Activated T-helper 9 cell treated with anti-CD3 and anti-CD28 coated beads, Interleukin-2, amount 50 U/mL, for 16 hours (primary cell): ENCODE measurements around the gene PLEKHG4B.
"Not testable (repeated sequence)": the region's sequence is repeated elsewhere in the genome, so short reads cannot be mapped to it uniquely, and the experiment has no call there.

Experiments
- DNase-seq: peaks from one replicate; pipeline ENCODE4 v3.0.0-alpha.2; 2020; ENCODE audit warnings: low read depth

Gene PLEKHG4B, protein sequence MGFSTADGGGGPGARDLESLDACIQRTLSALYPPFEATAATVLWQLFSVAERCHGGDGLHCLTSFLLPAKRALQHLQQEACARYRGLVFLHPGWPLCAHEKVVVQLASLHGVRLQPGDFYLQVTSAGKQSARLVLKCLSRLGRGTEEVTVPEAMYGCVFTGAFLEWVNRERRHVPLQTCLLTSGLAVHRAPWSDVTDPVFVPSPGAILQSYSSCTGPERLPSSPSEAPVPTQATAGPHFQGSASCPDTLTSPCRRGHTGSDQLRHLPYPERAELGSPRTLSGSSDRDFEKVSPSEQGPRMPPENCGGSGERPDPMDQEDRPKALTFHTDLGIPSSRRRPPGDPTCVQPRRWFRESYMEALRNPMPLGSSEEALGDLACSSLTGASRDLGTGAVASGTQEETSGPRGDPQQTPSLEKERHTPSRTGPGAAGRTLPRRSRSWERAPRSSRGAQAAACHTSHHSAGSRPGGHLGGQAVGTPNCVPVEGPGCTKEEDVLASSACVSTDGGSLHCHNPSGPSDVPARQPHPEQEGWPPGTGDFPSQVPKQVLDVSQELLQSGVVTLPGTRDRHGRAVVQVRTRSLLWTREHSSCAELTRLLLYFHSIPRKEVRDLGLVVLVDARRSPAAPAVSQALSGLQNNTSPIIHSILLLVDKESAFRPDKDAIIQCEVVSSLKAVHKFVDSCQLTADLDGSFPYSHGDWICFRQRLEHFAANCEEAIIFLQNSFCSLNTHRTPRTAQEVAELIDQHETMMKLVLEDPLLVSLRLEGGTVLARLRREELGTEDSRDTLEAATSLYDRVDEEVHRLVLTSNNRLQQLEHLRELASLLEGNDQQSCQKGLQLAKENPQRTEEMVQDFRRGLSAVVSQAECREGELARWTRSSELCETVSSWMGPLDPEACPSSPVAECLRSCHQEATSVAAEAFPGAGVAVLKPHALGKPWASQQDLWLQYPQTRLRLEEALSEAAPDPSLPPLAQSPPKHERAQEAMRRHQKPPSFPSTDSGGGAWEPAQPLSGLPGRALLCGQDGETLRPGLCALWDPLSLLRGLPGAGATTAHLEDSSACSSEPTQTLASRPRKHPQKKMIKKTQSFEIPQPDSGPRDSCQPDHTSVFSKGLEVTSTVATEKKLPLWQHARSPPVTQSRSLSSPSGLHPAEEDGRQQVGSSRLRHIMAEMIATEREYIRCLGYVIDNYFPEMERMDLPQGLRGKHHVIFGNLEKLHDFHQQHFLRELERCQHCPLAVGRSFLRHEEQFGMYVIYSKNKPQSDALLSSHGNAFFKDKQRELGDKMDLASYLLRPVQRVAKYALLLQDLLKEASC (N-terminal part only)

DNA sequence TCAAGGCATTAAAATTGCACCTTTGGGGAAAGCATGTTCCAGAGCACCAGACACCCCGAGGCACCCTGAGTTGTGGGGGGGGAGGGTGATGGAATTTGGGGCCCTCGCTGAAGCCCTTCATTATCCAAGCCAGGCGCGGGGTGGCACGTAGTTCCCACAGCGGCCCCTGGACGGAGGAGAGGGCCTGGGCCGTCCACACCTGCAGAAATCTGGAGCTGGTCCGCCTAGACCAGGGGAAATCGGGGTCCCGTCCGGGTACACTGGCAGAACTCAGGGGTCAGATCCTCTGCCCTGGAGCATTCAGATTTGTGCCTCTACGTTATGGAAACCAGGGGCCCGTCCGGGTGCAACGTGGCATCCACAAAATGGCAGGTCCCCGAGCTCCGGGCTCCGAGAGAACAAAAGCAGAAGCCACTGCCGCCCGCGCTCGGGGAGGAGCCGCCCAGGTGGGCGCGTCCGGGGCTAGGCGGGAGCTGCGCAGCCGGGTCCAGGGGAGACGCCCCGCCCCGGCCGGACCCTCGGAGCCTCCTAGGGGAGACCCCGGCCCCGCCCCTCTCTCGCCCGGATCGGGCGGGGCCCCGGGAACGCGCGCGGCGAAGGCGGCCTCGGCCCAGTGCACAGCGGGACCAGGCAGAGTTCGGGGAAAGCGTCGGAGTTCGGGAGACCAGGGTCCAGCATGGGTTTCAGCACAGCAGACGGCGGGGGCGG, at the start of gene PLEKHG4B:
PLEKHG4B (plus strand) TSS at position 613 of the 708 bp plus-strand sequence; CDS start at position 677, 64 bp downstream.
- DNase-seq = no peak

DNA sequence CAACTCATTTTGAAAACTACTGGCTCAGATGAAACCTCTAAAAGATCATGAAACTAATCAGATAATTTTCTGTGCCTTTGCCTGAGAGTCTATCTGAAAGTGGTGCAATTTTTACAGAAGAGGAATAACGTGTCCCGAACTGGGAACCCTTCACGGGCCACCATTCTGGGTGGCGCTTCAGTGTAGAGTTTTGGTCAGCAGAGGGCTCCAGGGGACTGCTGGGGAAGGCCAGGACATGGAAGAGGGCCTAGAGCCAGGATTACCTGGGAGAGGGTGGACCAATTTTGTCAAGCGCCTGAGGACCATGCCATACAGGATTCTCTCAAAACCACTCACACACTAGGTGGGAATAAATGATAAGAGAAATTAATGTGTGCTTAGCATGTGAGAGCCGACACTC, 49.7 kb upstream of the PLEKHG4B start:
- no peak for DNase-seq

DNA sequence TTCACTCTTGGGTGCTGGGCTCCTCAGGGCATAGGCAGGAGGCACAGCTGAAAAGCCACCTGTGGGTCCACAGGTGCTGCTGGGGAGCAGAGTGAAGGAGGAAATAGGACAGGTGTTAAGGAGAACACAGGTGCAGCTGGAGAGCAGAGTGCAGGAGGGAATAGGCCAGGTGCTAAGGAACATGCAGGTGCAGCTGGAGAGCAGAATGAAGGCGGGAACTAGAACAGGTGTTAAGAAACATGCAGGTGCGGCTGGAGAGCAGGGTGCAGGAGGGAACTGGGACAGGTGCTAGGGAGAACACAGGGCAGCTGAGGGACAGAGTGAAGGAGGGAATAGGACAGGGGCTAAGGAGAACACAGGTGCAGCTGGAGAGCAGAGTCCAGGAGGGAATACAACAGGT, 43.8 kb upstream of the PLEKHG4B start:
- DNase-seq = no peak

DNA sequence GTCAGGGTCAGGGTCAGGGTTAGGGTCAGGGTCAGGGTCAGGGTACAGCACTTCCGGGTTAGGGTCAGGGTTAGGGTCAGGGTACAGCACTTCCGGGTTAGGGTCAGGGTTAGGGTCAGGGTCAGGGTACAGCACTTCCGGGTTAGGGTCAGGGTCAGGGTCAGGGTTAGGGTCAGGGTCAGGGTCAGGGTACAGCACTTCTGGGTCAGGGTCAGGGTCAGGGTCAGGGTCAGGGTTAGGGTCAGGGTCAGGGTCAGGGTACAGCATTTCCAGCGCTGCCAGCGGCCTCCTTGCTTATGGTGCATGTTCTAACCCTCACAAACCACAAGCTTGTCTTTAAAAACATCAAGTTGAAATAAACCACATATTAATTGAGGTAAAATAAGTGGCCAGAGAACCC, 42.4 kb upstream of the PLEKHG4B start:
- DNase-seq = not testable (repeated sequence)

DNA sequence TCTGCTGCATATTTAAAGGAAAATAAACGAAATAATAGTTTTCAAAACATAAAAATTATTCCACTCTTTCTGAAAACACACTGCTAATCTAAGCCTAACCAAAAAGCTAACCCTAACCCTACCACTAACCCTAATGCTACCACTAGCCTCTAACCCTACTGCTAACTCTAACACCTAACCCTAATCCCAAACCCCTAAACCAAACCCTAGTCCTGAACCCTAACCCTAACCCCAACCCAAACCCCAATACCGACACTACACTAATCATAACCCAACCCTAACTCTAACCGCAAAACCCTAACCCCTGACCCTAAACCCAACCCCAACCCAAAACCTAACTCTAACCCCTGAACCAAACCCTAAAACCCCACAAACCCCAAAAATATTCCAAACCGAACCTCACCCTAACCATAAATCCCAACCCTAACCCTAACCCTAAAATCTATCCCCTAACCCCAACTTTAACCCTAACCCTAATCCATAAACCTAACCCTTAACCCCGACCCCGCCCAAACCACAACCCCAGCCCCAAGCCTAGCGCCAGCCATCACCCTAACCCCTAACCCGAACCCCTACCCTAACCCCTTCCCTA, 41.9 kb upstream of the PLEKHG4B start:
- no peak for DNase-seq

DNA sequence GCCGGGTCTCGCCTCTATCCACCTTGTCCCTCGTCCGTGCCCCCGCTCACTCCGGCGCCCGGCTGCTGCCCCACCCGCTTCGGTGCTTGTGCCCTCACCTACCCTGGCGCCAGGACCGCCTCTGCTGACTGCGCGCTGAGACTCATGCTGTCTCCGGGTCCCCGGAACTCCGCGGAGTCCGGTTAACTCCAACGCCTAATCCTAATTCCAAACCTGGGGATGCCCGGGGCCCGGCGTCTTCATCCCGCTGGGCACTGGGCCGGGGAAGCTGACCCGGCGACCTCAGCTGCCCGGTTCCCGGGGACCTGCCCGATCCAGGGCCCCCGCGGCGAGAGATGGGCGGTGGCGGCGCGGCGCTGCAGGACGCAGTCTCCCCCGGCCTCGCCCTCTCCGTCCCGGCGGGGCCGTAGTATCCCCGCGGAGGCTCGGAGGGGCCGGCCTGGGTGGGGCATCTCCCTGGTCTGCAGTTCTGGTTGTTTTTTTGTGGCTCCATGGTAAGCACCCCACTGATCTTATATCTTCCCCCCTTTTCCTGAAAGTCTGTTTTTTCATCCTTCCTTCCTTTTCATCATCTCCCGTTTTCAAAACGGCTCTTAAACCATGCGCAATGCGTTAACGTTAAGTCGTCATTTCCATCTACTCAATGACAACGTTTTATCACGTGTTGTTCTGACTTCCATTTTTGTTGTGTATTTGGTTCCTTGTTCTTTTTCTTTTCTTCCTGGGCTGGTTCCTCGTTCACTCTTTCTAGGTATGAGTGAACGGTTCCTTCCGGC, 41.1 kb upstream of the PLEKHG4B start:
- DNase-seq = no peak

DNA sequence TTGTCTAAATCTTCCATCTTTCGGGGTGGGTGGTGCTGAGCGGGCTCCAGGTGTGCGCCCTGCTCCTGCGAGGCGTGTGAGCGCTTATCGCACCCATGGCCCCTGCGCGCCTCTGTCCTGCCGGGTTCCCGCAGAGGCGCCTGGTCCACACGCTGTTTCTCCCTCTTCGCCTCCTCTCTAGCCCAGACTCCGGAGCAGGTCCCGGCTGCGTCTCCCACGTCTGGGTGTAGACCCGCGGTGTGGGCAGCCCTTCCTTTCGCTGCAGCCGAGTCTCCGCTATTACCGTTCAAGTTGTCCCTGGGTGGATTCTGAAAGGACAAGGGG, 40.5 kb upstream of the PLEKHG4B start:
- no peak for DNase-seq

DNA sequence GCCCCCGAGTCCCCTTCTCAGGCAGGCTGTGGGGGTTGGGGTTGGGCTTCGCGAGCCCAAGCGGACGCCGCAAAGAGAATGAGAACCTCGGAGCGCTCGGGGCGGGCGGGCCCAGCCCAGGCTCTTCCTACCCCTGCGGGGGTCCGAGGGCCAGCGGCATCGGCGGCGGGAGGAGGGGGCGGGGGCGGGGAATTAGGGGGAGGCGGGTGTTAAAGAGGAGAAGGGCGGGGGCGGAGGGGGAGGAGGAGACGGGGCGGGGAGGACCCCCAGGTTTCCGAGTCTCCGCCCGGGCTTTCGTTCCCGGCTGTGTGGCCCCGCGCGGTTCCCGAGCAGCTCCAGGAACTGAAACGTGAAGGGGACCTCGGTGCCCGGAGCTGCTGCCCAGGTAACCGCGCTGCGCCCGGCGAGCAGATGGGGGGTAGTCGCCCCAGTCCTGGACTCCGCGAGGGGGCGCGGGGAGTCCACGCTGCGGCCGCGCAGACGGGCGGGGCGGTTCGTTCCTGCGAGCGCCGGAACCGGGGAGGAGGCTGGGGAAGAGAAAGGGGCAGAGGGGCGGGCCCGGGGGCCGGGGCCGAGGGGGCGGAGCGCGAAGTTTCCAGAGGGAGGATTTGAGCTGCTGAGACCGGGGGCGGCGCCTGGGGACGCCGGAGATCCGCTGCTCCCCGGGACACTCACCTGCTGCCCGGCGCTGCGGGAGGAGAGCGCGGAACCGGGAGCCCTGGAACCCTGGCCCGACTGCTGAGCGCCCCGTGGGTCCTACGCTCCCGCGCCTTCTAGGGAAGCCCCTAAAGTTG, 38.4 kb upstream of the PLEKHG4B start:
- peak; percentile 17 for DNase-seq

DNA sequence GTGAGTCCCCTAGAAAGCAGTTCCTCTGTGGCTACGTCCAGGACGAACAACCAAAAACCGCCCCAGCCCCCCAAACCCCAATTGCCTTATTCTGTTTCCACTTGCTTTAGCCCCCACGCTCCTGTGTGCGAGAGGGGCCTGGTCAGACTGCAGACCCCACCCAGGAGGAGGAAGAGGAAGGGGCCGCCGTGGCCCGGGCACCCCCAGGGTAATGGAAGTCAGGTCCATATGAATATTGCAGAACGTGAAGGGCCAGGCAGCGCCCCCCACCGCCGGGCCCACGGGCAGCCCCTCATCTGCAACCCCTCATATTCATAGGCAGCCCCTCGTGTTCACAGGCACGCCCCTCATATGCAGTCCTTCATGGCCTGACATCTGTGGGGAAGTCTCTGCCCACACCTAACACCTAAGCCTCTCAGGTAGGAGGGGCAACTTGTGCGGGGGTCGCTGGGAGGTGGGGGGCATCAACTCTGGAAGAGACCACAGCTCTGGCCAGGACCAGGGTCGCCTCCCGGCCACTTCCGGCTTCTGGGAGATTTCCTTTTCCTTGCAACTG, 37.7 kb upstream of the PLEKHG4B start:
- no peak for DNase-seq

DNA sequence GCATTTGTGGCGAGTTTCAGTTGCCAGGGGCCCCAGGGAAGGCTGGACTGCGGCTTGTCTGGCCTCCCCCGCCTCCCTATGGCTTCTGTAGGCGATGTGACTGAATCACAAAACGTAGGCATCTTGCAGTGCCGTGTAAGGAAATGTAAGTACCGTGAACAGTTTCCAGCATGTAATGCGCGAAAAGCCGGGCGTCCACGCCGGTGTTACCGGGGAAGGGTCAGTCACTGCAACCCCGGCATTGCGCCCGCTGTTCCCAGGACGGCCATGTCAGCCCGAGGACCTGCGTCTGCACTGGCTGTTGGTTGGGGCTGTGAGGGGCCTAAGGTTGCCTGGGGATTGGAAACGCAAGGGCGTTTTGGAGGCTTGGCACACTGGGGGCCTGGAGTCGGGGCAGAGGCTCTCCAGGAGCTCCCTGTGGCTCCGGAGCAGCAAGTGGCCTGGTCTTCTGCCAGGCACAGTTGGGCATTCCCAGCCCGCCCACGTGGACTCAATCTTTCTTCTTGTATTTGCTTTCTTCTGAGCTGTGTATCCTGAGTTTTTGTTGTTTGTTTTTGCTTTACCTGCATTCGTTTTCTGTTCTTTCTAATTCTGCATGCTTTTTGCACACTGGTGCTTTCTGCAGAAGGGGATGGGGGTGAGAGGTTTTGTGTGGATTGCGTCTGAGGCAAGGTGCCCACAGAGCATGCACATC, 36.9 kb upstream of the PLEKHG4B start:
- no peak for DNase-seq

DNA sequence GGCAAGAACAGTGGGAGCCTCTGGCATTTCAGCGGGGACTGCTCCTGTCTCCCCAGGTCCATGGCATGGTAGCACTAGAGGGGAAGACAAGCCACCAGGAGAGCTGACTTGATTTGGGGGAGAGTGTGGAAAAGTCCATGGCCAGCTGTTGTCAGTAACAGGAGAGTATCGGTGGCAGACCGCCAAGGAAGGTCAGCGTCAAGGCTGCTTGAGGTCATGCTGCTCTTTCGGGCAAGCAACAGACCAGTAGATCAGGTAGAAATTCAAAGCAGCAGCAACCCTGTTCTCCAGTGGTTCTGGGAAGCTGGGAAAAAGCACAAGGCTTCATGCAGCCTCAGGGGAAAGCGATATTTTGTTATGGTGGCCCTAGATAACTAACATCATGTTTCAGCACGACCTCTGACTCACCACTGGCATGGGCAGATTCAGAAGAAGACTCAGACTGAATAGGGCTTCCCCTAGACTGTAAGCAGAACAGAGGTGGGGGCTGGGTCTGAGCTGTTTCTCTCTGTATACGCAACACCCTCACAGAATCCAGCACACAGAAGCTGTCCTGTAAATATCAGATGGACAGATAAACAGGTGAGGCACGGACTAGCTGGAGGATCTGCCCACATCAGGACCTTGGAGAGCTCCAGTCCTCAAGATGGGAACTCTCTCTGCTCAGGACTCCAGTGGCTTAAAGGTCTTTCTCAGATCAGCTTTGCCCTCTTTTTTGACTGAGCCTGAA, 35.2 kb upstream of the PLEKHG4B start:
- no peak for DNase-seq

DNA sequence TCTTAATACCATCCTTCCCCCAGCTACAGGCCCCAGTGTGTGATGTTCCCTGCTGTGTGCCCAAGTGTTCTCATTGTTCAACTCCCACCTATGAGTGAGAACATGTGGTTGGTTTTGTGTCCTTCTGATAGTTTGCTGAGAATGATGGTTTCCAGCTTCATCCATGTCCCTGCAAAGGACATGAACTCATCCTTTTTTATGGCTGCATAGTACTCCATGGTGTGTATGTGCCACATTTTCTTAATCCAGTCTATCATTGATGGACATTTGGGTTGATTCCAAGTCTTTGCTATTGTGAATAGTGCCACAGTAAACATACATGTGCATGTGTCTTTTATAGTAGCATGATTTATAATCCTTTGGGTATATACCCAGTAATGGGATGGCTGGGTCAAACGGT, 31.7 kb upstream of the PLEKHG4B start:
- not testable (repeated sequence) for DNase-seq

DNA sequence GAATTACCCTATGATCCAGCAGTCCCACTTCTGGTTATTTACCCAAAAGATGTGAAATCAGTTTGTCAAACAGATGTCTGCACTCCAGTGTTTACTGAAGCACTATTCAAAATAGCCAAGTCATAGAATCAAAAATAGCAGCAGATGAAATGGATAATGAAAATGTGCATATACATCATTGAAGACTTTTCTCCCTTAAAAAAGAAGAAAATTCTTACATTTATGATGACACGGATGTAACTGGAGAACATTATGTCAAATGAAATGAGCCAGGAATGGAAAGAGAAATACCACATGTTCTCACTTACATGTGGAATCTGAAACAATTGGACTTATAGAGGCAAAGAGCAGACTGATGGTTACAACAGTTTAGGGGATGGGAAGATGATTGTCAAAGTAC, 21.5 kb upstream of the PLEKHG4B start:
- no peak for DNase-seq

DNA sequence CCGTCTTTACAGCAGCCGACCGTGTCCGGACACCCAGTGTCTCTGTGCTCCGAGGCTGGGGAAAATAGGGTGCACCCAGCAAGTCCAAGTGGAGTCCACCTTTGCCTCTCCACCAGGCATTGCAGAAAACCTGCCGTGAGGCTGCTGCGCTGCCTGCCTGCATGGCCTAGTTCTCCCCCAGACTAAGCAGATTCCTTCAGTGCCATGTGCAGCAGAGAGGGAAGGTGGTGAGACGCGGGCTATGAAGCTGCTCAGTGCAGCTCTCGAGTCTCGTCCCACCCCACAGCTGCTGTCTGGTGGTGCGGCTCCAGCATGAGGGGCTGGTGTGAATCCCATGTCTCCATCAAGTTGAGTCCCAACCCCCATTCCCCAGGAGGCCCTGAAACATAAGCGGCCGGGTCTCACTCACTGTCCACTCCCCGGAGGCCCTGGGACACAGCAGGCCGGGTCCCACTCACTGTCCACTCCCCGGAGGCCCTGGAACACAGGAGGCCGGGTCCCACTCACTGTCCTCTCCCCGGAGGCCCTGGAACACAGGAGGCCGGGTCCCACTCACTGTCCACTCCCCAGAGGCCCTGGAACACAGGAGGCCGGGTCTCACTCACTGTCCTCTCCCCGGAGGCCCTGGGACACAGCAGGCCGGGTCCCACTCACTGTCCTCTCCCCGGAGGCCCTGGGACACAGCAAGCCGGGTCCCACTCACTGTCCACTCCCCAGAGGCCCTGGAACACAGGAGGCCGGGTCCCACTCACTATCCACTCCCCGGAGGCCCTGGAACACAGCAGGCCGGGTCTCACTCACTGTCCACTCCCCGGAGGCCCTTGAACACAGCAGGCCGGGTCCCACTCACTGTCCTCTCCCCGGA, 19.4 kb upstream of the PLEKHG4B start:
- not testable (repeated sequence) for DNase-seq

DNA sequence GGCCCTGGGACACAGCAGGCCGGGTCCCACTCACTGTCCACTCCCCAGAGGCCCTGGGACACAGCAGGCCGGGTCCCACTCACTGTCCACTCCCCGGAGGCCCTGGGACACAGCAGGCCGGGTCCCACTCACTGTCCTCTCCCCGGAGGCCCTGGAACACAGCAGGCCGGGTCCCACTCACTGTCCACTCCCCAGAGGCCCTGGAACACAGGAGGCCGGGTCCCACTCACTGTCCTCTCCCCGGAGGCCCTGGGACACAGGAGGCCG, 18.9 kb upstream of the PLEKHG4B start:
- DNase-seq = not testable (repeated sequence)

DNA sequence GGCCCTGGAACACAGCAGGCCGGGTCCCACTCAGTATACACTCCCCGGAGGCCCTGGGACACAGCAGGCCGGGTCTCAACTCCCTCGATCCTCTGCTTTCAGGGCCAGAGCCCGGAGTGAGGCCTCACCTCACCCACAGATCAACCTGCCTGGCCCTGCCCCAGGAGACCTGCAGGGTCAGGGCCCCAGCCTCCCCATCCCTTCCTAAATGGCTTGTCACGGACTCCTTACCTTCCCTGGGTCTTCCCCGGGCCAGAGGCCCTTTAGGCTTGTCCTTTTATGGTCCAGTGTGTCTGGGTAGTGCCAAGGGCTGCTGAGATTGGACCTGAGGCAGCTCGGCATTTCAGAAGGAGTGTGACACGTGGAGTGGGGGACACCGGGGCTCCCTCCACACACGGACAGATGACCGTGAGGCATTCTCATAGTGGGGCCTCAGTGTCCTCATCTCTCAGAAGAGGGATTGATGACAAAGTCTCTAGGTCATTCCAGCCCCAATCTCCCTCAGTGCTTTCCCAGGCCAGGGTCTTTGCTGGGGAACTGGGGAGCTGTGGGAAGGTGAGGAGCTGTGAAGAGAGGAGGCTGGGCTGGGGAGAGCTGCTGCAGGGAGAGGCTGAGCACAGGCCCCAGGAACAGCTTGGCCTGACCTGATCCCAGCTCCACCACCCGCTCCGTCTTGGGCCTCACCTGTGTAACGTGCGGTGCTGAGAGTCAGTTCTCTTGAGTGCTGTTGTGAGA, 18.0 kb upstream of the PLEKHG4B start:
- DNase-seq = no peak
